NT2/D1 (cell line): Measurements from ENCODE around the gene JUNB.

Experiments
- SUZ12 ChIP-seq: IDR thresholded peaks from 2 replicates; pipeline ENCODE4 v1.6.1; 2011; ENCODE audit not compliant: insufficient read length, insufficient read depth; ENCODE audit errors: extremely low read depth
- ZNF274 ChIP-seq: IDR thresholded peaks from 2 replicates; pipeline ENCODE4 v1.6.1; 2011; ENCODE audit warnings: mild to moderate bottlenecking, low read depth, low read length

DNA sequence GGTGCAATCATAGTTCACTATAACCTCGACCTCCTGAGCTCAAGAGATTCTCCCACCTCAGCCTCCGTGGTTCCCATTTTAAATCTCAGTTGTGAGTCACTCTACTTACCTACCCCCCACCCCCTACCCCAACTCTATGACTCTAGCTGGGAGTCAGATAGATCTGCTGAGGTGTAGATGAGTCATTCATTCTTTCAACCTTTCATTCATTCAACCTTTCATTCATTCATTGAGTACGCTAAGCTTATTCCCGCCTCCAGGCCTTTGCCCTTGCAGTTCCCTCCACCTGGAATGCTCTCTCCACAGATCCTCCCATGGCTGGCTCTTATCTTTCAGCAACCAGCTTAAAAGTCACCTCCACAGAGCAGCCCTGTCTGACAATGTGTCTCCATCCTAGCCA lies 45.9 kb downstream of the JUNB start:
- no peak for TF ChIP-seq ZNF274
- TF ChIP-seq SUZ12: no peak
